ENCODE results near the gene YIPF5.

YIPF5 gene

GRCh38 chr5:144183254-144183889 is 12.9 kb upstream of the YIPF5 start:
- H3K27me3 ChIP-seq (ENCODE audit: control insufficient read depth, insufficient read depth, low read length), result no peaks in the 10 kb centered on the region
- no peaks in the 10 kb centered on the region for H3K9me3 ChIP-seq (ENCODE audit: control insufficient read depth, insufficient read depth, low read length)
- WGBS (ENCODE audit: insufficient coverage, insufficient read length), result no CpG with 5 or more reads among the region's 4 CpGs
- no peak overlapping the region for H3K27ac ChIP-seq (ENCODE audit: low read length)
- H3K36me3 ChIP-seq (ENCODE audit: control insufficient read depth, insufficient read depth, low read length), result no peaks in the 10 kb centered on the region
- H3K4me3 ChIP-seq (ENCODE audit: low read length), result no peak overlapping the region
- no peak for DNase-seq (ENCODE audit: low read depth, low spot score)
- H3K4me1 ChIP-seq (ENCODE audit: control insufficient read depth, insufficient read depth, low read length), result no peaks in the 10 kb centered on the region; the same call in 1 of the 2 replicates

- no CpG with 5 or more reads among the region's 1 CpG for WGBS (ENCODE audit: insufficient coverage, insufficient read length)
- H3K4me1 ChIP-seq (ENCODE audit: control insufficient read depth, insufficient read depth, low read length), result no peaks in the 10 kb centered on the region; the same call in 1 of the 2 replicates
Measured at GRCh38 chr5:144179226-144179625, 8.8 kb upstream of the YIPF5 start.

GRCh38 chr5:144177548-144177947 is 7.1 kb upstream of the YIPF5 start:
- no peaks in the 10 kb centered on the region for H3K36me3 ChIP-seq (ENCODE audit: control insufficient read depth, insufficient read depth, low read length)
- no peaks in the 10 kb centered on the region for H3K9me3 ChIP-seq (ENCODE audit: control insufficient read depth, insufficient read depth, low read length)
- no peaks in the 10 kb centered on the region for H3K27me3 ChIP-seq (ENCODE audit: control insufficient read depth, insufficient read depth, low read length)
- no peak overlapping the region for H3K4me3 ChIP-seq (ENCODE audit: low read length)
- no peak for DNase-seq (ENCODE audit: low read depth, low spot score)
- H3K4me1 ChIP-seq (ENCODE audit: control insufficient read depth, insufficient read depth, low read length), result no peaks in the 10 kb centered on the region; the same call in 1 of the 2 replicates
- H3K27ac ChIP-seq (ENCODE audit: low read length), result no peak overlapping the region
- no CpG with 5 or more reads among the region's 3 CpGs for WGBS (ENCODE audit: insufficient coverage, insufficient read length)

More at GRCh38 chr5:144179226-144179625, 8.8 kb upstream of the YIPF5 start:
- Histone ChIP-seq H3K4me3 (ENCODE audit: low read length) (no peak overlapping the region), H3K27ac (ENCODE audit: low read length) (no peak overlapping the region), H3K36me3 (ENCODE audit: control insufficient read depth, insufficient read depth, low read length) (no peaks in the 10 kb centered on the region), H3K9me3 (ENCODE audit: control insufficient read depth, insufficient read depth, low read length) (no peaks in the 10 kb centered on the region), H3K27me3 (ENCODE audit: control insufficient read depth, insufficient read depth, low read length) (no peaks in the 10 kb centered on the region)
- no peak for DNase-seq (ENCODE audit: low read depth, low spot score)

- Histone ChIP-seq H3K27ac (ENCODE audit: low read length) (no peak overlapping the region), H3K4me3 (ENCODE audit: low read length) (no peak overlapping the region), H3K4me1 (ENCODE audit: control insufficient read depth, insufficient read depth, low read length) (no peaks in the 10 kb centered on the region), H3K9me3 (ENCODE audit: control insufficient read depth, insufficient read depth, low read length) (no peaks in the 10 kb centered on the region), H3K36me3 (ENCODE audit: control insufficient read depth, insufficient read depth, low read length) (no peaks in the 10 kb centered on the region), H3K27me3 (ENCODE audit: control insufficient read depth, insufficient read depth, low read length) (no peaks in the 10 kb centered on the region)
- WGBS (ENCODE audit: insufficient coverage, insufficient read length), result no CpG with 5 or more reads among the region's 3 CpGs
- DNase-seq (ENCODE audit: low read depth, low spot score), result no peak
Measured at GRCh38 chr5:144173766-144174165, 3.3 kb upstream of the YIPF5 start.

GRCh38 chr5:144169904-144170275 is 569 bp downstream of the YIPF5 start:
- no peaks in the 10 kb centered on the region for H3K4me1 ChIP-seq (ENCODE audit: control insufficient read depth, insufficient read depth, low read length)
- H3K4me3 ChIP-seq (ENCODE audit: low read length), result peak overlapping the region; percentile 96; the same call in 1 of the 2 replicates
- no peak overlapping the region for H3K27ac ChIP-seq (ENCODE audit: low read length)
- H3K27me3 ChIP-seq (ENCODE audit: control insufficient read depth, insufficient read depth, low read length), result no peaks in the 10 kb centered on the region
- DNase-seq (ENCODE audit: low read depth, low spot score), result no peak
- H3K36me3 ChIP-seq (ENCODE audit: control insufficient read depth, insufficient read depth, low read length), result 0 out of 2 replicates have a peak, but pooled peaks cover 2% of the 10 kb centered on the region
- no CpG with 5 or more reads among the region's 12 CpGs for WGBS (ENCODE audit: insufficient coverage, insufficient read length)
- H3K9me3 ChIP-seq (ENCODE audit: control insufficient read depth, insufficient read depth, low read length), result no peaks in the 10 kb centered on the region

- Histone ChIP-seq H3K36me3 (ENCODE audit: control insufficient read depth, insufficient read depth, low read length) (peaks cover 7% of the 10 kb centered on the region; the same call in 1 of the 2 replicates), H3K27ac (ENCODE audit: low read length) (no peak overlapping the region), H3K27me3 (ENCODE audit: control insufficient read depth, insufficient read depth, low read length) (no peaks in the 10 kb centered on the region), H3K4me1 (ENCODE audit: control insufficient read depth, insufficient read depth, low read length) (no peaks in the 10 kb centered on the region), H3K4me3 (ENCODE audit: low read length) (no peak overlapping the region), H3K9me3 (ENCODE audit: control insufficient read depth, insufficient read depth, low read length) (no peaks in the 10 kb centered on the region)
- DNase-seq (ENCODE audit: low read depth, low spot score), result no peak
- no CpG with 5 or more reads among the region's 3 CpGs for WGBS (ENCODE audit: insufficient coverage, insufficient read length)
Measured at GRCh38 chr5:144167998-144168397, 2.5 kb downstream of the YIPF5 start.

GRCh38 chr5:144166696-144167095 is 3.8 kb downstream of the YIPF5 start:
- Histone ChIP-seq H3K27ac (ENCODE audit: low read length) (no peak overlapping the region), H3K4me1 (ENCODE audit: control insufficient read depth, insufficient read depth, low read length) (no peaks in the 10 kb centered on the region), H3K4me3 (ENCODE audit: low read length) (no peak overlapping the region), H3K27me3 (ENCODE audit: control insufficient read depth, insufficient read depth, low read length) (no peaks in the 10 kb centered on the region), H3K9me3 (ENCODE audit: control insufficient read depth, insufficient read depth, low read length) (no peaks in the 10 kb centered on the region), H3K36me3 (ENCODE audit: control insufficient read depth, insufficient read depth, low read length) (peaks cover 7% of the 10 kb centered on the region; the same call in 1 of the 2 replicates)
- DNase-seq (ENCODE audit: low read depth, low spot score), result no peak
- no CpG with 5 or more reads among the region's 1 CpG for WGBS (ENCODE audit: insufficient coverage, insufficient read length)

GRCh38 chr5:144162686-144163085 is 7.8 kb downstream of the YIPF5 start:
- Histone ChIP-seq H3K9me3 (ENCODE audit: control insufficient read depth, insufficient read depth, low read length) (no peaks in the 10 kb centered on the region), H3K27ac (ENCODE audit: low read length) (no peak overlapping the region), H3K27me3 (ENCODE audit: control insufficient read depth, insufficient read depth, low read length) (no peaks in the 10 kb centered on the region), H3K4me3 (ENCODE audit: low read length) (no peak overlapping the region), H3K4me1 (ENCODE audit: control insufficient read depth, insufficient read depth, low read length) (no peaks in the 10 kb centered on the region), H3K36me3 (ENCODE audit: control insufficient read depth, insufficient read depth, low read length) (peaks cover 9% of the 10 kb centered on the region; the same call in 1 of the 2 replicates)
- no CpG with 5 or more reads among the region's 1 CpG for WGBS (ENCODE audit: insufficient coverage, insufficient read length)
- DNase-seq (ENCODE audit: low read depth, low spot score), result no peak

GRCh38 chr5:144156767-144157171 is 13.7 kb downstream of the YIPF5 start:
- WGBS (ENCODE audit: insufficient coverage, insufficient read length), result no CpG with 5 or more reads among the region's 2 CpGs
- no peaks in the 10 kb centered on the region for H3K9me3 ChIP-seq (ENCODE audit: control insufficient read depth, insufficient read depth, low read length)
- no peak overlapping the region for H3K4me3 ChIP-seq (ENCODE audit: low read length)
- H3K27me3 ChIP-seq (ENCODE audit: control insufficient read depth, insufficient read depth, low read length), result no peaks in the 10 kb centered on the region
- no peaks in the 10 kb centered on the region for H3K4me1 ChIP-seq (ENCODE audit: control insufficient read depth, insufficient read depth, low read length)
- DNase-seq (ENCODE audit: low read depth, low spot score), result no peak
- no peak overlapping the region for H3K27ac ChIP-seq (ENCODE audit: low read length)
- H3K36me3 ChIP-seq (ENCODE audit: control insufficient read depth, insufficient read depth, low read length), result peaks cover 2% of the 10 kb centered on the region; the same call in 1 of the 2 replicates

GRCh38 chr5:144151026-144151425 is 19.4 kb downstream of the YIPF5 start:
- Histone ChIP-seq H3K36me3 (ENCODE audit: control insufficient read depth, insufficient read depth, low read length) (no peaks in the 10 kb centered on the region), H3K4me3 (ENCODE audit: low read length) (no peak overlapping the region), H3K27me3 (ENCODE audit: control insufficient read depth, insufficient read depth, low read length) (no peaks in the 10 kb centered on the region), H3K4me1 (ENCODE audit: control insufficient read depth, insufficient read depth, low read length) (no peaks in the 10 kb centered on the region), H3K27ac (ENCODE audit: low read length) (no peak overlapping the region), H3K9me3 (ENCODE audit: control insufficient read depth, insufficient read depth, low read length) (no peaks in the 10 kb centered on the region)
- WGBS (ENCODE audit: insufficient coverage, insufficient read length), result no CpG with 5 or more reads among the region's 3 CpGs
- no peak for DNase-seq (ENCODE audit: low read depth, low spot score)
